OCI-LY7 (cell line): Measurements from ENCODE around the gene ADAM12.

Experiments used
- CTCF ChIP-seq: fragments of 200-600 bp; sonication (generic); conservative IDR thresholded peaks from 2 replicates; pipeline ENCODE4 v1.5.1; 2014; ENCODE audit warnings: mild to moderate bottlenecking, antibody characterized with exemption, low read length, moderate library complexity, mixed read lengths
- EZH2phosphoT487 ChIP-seq: fragments of 200-600 bp; sonication (generic); IDR thresholded peaks from 2 replicates; pipeline ENCODE4 v1.6.1; 2018; ENCODE audit warnings: low read depth, borderline replicate concordance, mild to moderate bottlenecking, mixed run types, antibody characterized with exemption, low read length, moderate library complexity, mixed read lengths

- TF ChIP-seq CTCF (no peak), EZH2phosphoT487 (no peak)
Measured at GRCh38 chr10:126066456-126066855, 321.8 kb downstream of the ADAM12 start.
